AG09319 (cell line): ENCODE measurements around the gene LRRN1.
"Not testable (repeated sequence)": the region's sequence is repeated elsewhere in the genome, so short reads cannot be mapped to it uniquely, and the experiment has no call there.

Experiments
- DNase-seq: peaks from one replicate; pipeline ENCODE4 v3.0.0-alpha.2; 2010; ENCODE audit warnings: low read depth; ENCODE audit errors: extremely low read depth
- CTCF ChIP-seq: IDR thresholded peaks from 2 replicates; pipeline ENCODE4 v1.5.1; 2011; ENCODE audit warnings: low read depth, mild to moderate bottlenecking, inconsistent platforms, low read length, moderate library complexity

The LRRN1 gene

GRCh38 chr3:3851621-3852323, 52.5 kb downstream of the LRRN1 start:
- no peak for DNase-seq

GRCh38 chr3:3853544-3853943, 54.3 kb downstream of the LRRN1 start:
- no peak for DNase-seq
- TF ChIP-seq CTCF = no peak

More at GRCh38 chr3:3851621-3852323, 52.5 kb downstream of the LRRN1 start:
- no peak for TF ChIP-seq CTCF

GRCh38 chr3:3855056-3855455, 55.8 kb downstream of the LRRN1 start:
- no peak for DNase-seq
- TF ChIP-seq CTCF = no peak

GRCh38 chr3:3860235-3860634, 61.0 kb downstream of the LRRN1 start:
- no peak for DNase-seq
- TF ChIP-seq CTCF = no peak

GRCh38 chr3:3862534-3862933, 63.3 kb downstream of the LRRN1 start:
- no peak for TF ChIP-seq CTCF
- no peak for DNase-seq

GRCh38 chr3:3875491-3875890, 76.3 kb downstream of the LRRN1 start:
- TF ChIP-seq CTCF = no peak
- DNase-seq = no peak

- no peak for TF ChIP-seq CTCF
- DNase-seq = no peak
Observed at GRCh38 chr3:3881050-3881449, 81.8 kb downstream of the LRRN1 start.

- DNase-seq = not testable (repeated sequence)
Observed at GRCh38 chr3:3887311-3887710, 88.1 kb downstream of the LRRN1 start.
